HG02763 (cell line): ENCODE results near the gene TMPRSS12.
"Not testable (repeated sequence)": the region's sequence is repeated elsewhere in the genome, so short reads cannot be mapped to it uniquely, and the experiment has no call there.

Experiments used
- ATAC-seq: cut with Tn5 transposase; IDR thresholded peaks from one replicate; pipeline ENCODE4 v1.9.1; 2021; ENCODE audit warnings: mild to moderate bottlenecking, moderate library complexity; ENCODE audit not compliant: unreplicated experiment

Gene TMPRSS12

DNA sequence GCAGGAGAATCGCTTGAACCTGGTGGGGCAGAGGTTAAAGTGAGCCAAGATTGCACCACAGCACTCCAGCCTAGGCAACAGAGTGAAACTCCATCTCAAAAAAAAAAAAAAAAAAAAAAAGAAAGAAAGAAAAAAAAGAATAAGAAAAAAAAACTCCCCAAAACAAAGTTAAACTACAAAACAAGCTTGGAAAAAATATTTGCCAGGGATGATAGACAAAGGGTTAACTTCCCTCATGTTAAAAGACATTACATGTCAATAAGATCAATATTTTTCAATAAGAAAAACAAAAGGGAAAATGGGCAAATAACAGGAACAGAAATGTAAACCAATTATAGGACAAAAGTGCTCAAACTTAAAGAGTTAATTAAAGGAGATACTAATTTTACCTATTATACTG lies 83.2 kb downstream of the TMPRSS12 start:
- no peak for ATAC-seq

DNA sequence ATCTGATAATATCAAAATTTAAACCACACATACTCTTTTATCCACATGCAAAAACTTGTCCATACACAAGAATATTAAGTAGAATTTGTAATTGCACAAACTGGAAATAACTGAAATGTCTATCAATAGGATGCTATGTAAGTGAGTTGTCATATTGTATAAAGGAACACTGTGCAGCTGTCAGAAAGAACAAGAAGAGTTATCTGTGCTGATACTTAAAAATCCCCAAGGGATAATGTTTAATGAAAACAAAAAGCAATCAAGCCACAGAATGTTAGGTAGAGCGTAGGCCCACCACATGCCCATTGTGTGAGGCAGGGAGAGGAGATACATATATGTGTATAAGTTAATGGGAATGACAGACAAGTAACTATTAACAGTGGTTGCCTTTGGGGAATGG lies 83.7 kb downstream of the TMPRSS12 start:
- ATAC-seq = no peak

DNA sequence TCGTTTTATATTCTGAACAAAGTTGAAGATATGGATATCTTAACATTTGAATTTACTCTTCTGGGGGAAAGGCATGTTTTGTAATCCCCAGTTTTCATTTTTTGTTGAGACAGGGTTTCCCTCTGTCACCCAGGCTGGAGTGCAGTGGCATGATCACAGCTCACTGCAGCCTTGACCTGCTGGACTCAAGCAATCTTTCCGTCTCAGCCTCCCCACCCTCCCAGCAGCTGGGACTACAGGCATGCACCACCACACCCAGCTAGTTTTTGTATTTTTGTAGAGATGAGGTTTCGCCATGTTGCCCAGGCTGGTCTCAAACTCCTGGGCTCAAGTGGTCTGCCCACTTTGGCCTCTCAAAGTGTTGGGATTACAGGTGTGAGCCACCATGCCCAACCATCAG lies 84.2 kb downstream of the TMPRSS12 start:
- not testable (repeated sequence) for ATAC-seq

DNA sequence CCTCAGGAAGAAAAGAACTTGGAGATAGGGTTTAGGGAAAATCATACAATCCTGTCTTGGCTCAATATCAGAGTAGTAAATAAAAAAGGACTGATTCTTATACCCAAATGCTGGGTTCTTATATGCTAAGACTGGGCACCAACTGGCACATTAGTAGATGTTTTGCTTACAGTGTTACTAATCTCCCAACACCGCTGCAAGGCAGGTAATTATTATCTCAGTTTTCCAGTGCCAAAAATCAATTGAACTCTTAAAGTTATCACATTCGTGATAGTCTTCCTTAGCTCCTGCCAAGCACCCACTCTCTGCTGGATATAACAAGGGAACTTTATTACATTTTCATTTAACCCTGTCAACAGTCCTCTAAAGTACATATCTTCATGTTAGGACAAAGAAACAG lies 84.6 kb downstream of the TMPRSS12 start:
- ATAC-seq = no peak

DNA sequence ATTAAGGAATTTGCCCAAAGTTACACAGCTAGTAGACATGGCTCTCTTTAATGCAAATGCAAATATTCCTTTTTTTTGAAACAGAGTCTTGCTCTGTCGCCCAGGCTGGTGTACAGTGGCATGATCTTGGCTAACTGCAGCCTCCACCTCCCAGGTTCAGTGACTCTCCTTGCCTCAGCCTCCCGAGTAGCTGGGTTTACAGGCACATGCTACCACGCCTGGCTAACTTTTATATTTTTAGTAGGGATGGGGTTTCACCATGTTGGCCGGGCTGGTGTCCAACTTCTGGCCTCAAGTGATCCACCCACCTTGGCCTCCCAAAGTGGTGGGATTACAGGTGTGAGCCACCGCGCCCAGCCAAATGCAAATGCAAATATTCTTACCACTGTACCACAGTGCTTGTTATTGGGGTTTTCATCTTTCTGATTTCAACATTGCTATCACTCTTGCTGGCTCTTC lies 85.1 kb downstream of the TMPRSS12 start:
- ATAC-seq = no peak

DNA sequence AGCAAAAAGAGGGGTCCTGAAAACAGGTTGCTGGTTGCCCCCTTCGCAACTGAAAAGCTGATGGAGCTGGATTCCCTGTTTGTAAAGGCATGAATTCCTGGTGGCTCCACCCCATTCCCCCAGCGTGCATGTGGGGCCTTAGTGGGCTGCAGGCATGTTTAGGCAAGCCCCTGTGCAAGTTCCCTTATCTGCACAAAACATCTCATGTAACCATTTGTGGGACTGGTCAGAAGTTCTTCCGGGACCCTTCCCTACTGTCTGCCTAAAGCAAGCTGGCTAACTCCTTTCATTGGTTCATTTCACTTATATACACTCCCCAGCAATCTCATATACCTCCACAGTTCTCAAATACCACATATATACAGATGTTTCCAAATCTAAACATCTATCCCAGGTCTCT lies 85.7 kb downstream of the TMPRSS12 start:
- no peak for ATAC-seq

DNA sequence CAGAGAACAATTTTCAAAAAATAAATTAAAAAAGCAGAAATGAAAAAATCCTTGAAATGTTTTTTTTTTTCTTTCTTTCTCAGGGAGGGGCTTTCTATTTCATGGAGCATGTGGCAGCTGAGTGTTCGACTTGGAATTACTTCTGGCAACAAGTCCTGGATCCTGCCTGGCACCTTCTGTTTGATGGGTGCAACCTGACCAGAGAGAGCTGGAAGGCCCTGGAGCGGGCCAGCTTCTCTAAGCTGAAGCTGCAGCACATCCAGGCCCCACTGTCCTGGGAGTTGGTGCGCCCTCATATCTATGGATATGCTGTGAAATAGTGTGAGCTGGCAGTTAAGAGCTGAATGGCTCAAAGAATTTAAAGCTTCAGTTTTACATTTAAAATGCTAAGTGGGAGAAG lies 87.1 kb downstream of the TMPRSS12 start:
- ATAC-seq = no peak

DNA sequence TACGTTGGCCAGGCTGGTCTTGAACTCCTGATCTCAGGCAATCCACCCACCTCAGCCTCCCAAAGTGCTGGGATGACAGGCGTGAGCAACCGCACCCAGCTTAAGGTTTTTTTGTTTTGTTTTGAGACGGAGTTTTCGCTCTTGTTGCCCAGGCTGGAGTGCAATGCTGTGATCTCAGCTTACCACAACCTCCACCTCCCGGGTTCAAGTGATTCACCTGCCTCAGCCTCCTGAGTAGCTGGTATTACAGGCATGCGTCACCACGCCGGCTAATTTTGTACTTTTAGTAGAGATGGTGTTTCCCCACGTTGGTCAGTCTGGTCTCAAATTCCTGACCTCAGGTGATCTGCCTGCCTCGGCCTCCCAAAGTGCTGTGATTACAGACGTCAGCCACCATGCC lies 87.8 kb downstream of the TMPRSS12 start:
- not testable (repeated sequence) for ATAC-seq

DNA sequence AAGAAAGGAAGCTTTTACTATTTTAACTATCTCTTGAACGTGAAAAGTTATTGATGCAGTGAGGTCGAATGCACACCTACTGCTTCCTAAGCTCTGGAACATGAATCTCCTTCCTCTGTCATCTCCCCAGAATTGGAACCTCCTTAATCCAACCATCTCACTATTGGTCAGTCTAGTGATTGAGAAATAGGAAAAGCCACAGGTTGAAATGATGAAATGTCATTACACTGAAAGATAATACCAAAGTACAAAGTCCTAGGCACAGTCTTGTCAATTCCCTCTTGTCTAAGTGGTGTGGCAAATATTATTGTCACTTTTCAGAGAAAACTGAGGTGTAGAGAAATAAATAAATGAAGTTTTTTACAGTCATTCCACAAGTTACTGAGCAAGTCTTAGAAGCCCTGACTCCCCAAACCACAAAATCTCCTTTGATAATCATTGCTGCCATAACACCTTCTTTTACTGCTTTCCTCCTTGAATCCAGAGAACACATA lies 90.1 kb downstream of the TMPRSS12 start:
- ATAC-seq = no peak

DNA sequence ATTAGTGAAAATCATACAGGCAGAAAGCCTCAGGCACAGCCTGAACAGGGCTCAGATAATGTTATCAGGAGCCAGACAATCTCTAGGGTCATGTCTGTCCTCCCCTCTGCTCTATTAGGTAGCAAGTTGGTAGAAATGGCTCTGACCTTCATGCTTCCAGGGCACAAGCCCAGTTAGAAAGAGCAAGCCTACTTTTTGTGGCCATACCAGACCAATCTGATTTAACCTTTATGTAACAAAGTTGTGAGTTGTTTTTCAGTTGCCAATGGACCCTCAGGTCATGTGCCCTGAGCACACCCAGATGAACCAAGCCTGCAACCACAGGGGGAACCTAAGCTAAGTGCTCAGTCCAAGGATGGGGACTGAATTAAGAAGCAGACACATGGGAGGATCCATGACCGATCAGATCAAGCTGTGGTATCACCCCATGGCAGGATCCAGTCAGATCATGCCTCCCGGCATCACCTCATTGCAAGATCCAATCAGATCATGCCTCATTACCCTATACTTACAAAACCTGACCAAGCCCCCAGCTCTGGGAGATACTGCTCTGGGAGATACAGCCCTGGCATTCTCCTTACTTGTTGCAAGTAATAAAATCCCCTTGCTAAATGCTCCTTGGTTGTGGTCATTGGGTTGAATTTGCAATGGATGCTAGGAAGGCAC lies 90.9 kb downstream of the TMPRSS12 start:
- ATAC-seq = no peak

DNA sequence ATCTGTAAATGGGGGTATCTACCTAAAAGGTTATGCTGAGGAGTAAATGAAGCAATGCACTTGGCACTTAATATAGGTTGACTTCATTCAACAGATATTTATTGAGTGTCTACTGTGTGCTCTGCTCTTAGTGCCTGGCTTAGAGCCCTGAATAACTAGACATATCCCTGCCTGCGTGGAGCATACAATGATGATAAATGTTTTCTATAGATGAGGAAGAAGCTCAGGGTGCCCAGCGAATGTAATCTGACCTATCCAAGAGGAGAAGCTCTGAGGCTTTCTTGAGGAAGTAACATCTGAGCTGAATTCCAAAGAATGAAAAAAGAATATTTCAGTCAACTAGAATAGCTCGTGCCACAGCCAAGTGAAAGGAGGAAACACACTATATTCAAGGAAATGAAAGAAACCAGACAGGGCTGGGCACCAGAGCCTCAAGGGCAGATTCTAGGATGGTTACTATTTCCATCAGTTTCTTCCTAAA lies 91.7 kb downstream of the TMPRSS12 start:
- ATAC-seq = no peak

DNA sequence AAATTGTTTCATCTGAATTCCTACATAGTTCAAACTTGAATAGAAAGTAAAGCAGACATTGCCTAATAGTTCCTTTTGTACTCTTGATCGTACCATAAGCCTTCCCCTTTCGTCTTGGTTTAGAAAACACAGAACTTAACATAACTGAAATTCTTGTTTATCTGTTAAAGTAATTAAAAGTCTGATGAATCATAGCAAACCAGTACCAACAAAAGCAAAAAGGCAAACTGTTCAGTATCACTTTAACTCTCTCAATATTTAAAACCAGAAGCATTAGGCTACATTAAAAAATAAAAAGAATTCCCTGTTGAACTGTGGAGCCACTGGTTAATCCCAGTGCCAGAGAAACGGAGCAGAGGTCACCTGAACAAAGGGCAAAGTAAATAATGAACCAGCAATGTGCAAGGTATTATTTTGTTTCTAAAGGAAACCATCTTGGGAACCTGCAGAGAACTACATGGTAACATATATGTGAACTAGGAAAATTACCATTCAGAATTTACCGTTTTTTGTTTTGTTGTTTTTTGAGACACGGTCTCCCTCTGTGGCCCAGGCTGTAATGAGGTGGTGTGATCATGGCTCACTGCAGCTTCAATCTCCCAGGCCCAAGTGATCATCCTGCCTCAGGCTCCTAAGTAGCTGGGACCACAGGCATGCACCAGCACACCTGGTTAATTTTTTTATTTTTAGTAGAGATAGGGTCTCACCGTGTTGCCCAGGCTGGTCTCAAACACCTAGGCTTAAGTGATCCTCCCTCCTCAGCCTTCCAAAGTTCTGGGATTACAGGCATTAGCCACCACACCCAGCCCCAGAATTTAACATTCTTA lies 92.5 kb downstream of the TMPRSS12 start:
- no peak for ATAC-seq

DNA sequence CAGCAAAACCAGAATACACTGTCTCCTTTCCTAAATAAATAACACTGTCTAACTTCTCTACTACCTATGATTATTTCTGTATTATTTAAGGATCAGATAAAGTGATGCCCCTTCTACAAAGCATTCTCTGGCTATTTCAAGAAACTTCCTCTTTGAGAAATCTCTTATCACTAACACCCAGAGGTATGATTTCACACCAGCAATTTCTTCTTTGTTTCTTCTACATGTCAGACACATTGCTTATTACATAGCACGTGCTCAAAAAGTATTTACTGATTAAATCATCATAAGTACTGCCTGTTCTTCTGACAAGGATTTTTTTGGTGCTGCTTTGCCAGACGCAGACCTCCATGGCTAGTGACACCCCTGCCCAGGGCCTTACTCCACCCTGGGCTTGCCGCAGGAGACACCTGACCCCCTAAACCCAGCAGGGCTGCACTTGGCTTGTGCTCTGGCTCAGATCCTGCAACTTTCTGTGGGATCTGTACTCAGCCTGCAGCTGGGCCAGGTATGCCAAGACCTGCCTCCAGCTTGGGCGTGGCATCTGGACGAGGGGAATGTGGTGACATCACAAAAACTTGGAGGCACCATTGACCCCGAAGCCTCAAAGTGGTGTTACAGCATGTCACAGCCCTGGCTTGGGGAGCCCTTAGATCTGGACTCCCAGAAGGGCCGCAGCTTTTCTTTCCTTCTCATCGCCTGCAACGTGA lies 94.2 kb downstream of the TMPRSS12 start:
- ATAC-seq = no peak
